Gastrocnemius medialis (tissue), 4 donors: Measurements from ENCODE around the gene NFIA.

ENCODE experiments used
- POLR2A ChIP-seq, 2 donors: fragments of 450-650 bp; IDR thresholded peaks; one replicate each; pipeline ENCODE4 v1.6.1; 2017; ENCODE audit warnings: antibody characterized with exemption in 2 of 2, mild to moderate bottlenecking in 2 of 2, moderate library complexity in 2 of 2
- TF ChIP-seq, protein P1 (sequence below), 5 experiments: fragments of 450-650 bp in 3 of 5; fragments of 200-600 bp in 2 of 5; sonication (generic) in 2 of 5; IDR thresholded peaks in 4 of 5; conservative IDR thresholded peaks in 1 of 5; 1 replicate in 4 of 5; 2 replicates in 1 of 5; pipeline ENCODE4 v1.5.1; 2016 to 2019; ENCODE audit warnings: antibody characterized with exemption in 5 of 5, mild to moderate bottlenecking in 3 of 5, moderate library complexity in 3 of 5

DNA sequence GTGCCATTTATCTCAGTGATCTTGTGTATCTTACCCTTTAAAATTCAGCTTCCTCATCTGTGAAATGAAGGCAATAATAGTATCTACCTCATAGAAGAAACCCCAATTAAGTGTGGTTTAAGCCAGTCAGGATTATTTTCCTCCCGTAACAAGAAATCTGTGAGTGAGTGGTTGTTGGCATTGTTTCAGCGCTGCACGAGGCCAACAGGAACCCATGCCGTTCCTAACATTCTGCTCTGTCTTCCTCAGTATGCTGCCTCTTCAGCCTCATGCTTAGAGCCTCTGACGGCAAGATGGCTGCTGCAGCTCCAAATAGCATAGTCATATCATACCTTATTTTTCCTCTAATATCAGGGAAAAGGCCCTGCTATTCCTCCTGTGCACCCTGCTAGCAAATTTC lies 352.9 kb downstream of the NFIA start:
- no peak for TF ChIP-seq POLR2A (IDR thresholded peaks at IDR 0.05)
- TF ChIP-seq, protein P1, sequence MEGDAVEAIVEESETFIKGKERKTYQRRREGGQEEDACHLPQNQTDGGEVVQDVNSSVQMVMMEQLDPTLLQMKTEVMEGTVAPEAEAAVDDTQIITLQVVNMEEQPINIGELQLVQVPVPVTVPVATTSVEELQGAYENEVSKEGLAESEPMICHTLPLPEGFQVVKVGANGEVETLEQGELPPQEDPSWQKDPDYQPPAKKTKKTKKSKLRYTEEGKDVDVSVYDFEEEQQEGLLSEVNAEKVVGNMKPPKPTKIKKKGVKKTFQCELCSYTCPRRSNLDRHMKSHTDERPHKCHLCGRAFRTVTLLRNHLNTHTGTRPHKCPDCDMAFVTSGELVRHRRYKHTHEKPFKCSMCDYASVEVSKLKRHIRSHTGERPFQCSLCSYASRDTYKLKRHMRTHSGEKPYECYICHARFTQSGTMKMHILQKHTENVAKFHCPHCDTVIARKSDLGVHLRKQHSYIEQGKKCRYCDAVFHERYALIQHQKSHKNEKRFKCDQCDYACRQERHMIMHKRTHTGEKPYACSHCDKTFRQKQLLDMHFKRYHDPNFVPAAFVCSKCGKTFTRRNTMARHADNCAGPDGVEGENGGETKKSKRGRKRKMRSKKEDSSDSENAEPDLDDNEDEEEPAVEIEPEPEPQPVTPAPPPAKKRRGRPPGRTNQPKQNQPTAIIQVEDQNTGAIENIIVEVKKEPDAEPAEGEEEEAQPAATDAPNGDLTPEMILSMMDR (IDR thresholded peaks at IDR 0.05 in 4 of 5, conservative IDR thresholded peaks at IDR 0.05 in 1 of 5) = no peak
